GM23338 (cell line): ENCODE results near the gene RSAD1. TPM values are rescaled to one million over a fixed set of nuclear protein-coding genes. Genes with fewer than 3 reads are reported as not detected.

Experiments
- ATAC-seq: fragments of 200-7000 bp; cut with Tn5 transposase; 3 replicates; pipeline ENCODE4 v1.9.1; 2020
- DNase-seq: peaks from one replicate; pipeline ENCODE4 v3.0.0-alpha.2; 2015; ENCODE audit warnings: low spot score
- H2AFZ ChIP-seq: fragments of 200-600 bp; sonication (generic); 2 replicates; pipeline ENCODE4 v1.8.0; 2016; ENCODE audit warnings: antibody characterized with exemption, mild to moderate bottlenecking, moderate library complexity
- H3F3A ChIP-seq: fragments of 200-600 bp; sonication (generic); replicated peaks from 2 replicates; pipeline ENCODE4 v1.8.0; 2017; ENCODE audit warnings: antibody characterized with exemption, mixed run types, low read depth
- H3K27ac ChIP-seq: fragments of 200-600 bp; sonication (generic); 2 replicates; pipeline ENCODE4 v1.6.1; 2016; ENCODE audit warnings: low read depth
- H3K27me3 ChIP-seq: fragments of 200-600 bp; sonication (generic); 2 replicates; pipeline ENCODE4 v1.8.0; 2016; ENCODE audit warnings: mild to moderate bottlenecking, mixed run types, moderate library complexity; ENCODE audit not compliant: insufficient read depth
- H3K36me3 ChIP-seq: fragments of 200-600 bp; sonication (generic); 2 replicates; pipeline ENCODE4 v1.8.0; 2016; ENCODE audit warnings: mild to moderate bottlenecking; ENCODE audit not compliant: insufficient read depth
- H3K4me1 ChIP-seq: fragments of 200-600 bp; sonication (generic); 2 replicates; pipeline ENCODE4 v1.8.0; 2016; ENCODE audit warnings: mild to moderate bottlenecking, moderate library complexity; ENCODE audit not compliant: insufficient read depth
- H3K4me2 ChIP-seq: fragments of 200-600 bp; sonication (generic); 2 replicates; pipeline ENCODE4 v1.7.1; 2017; ENCODE audit warnings: mixed run types
- H3K4me3 ChIP-seq: fragments of 200-600 bp; sonication (generic); 2 replicates; pipeline ENCODE4 v1.6.1; 2016; ENCODE audit warnings: mixed run types
- H3K79me2 ChIP-seq: fragments of 200-600 bp; sonication (generic); replicated peaks from 2 replicates; pipeline ENCODE4 v1.8.0; 2017; ENCODE audit warnings: mild to moderate bottlenecking; ENCODE audit not compliant: insufficient read depth
- H3K9me2 ChIP-seq: fragments of 200-600 bp; sonication (generic); 2 replicates; pipeline ENCODE4 v1.8.0; 2017; ENCODE audit not compliant: insufficient read depth
- H4K20me1 ChIP-seq: fragments of 200-600 bp; sonication (generic); replicated peaks from 2 replicates; pipeline ENCODE4 v1.8.0; 2017; ENCODE audit warnings: mild to moderate bottlenecking; ENCODE audit not compliant: insufficient read depth
- H3K27ac Mint-ChIP-seq: 2 replicates; pipeline ENCODE4 v1.8.0; 2020; ENCODE audit warnings: inconsistent platforms, mild to moderate bottlenecking, moderate library complexity, mixed read lengths
- H3K27me3 Mint-ChIP-seq: 3 replicates; pipeline ENCODE4 v1.8.0; 2022; ENCODE audit warnings: low read depth, mild to moderate bottlenecking, moderate library complexity, mixed read lengths, inconsistent platforms; ENCODE audit not compliant: insufficient read depth, poor library complexity
- H3K36me3 Mint-ChIP-seq: 3 replicates; pipeline ENCODE4 v1.8.0; 2021; ENCODE audit warnings: low read depth, mild to moderate bottlenecking, inconsistent platforms, moderate library complexity, mixed read lengths
- H3K4me1 Mint-ChIP-seq: 3 replicates; pipeline ENCODE4 v1.8.0; 2020; ENCODE audit warnings: mild to moderate bottlenecking, inconsistent platforms, mixed read lengths
- H3K4me3 Mint-ChIP-seq: 3 replicates; pipeline ENCODE4 v1.8.0; 2021; ENCODE audit warnings: moderate library complexity, mild to moderate bottlenecking, inconsistent platforms, mixed read lengths
- H3K9me3 Mint-ChIP-seq: 3 replicates; pipeline ENCODE4 v1.8.0; 2020; ENCODE audit warnings: moderate library complexity, mild to moderate bottlenecking, inconsistent platforms, mixed read lengths
- CREB1 ChIP-seq: fragments of 250-450 bp; sonication (Bioruptor Pico); IDR thresholded peaks from 2 replicates; pipeline ENCODE4 v1.5.0; 2020; ENCODE audit warnings: low read depth, mild to moderate bottlenecking, moderate library complexity
- EZH2 ChIP-seq: fragments of 200-600 bp; sonication (generic); IDR thresholded peaks from one replicate; pipeline ENCODE4 v1.8.0; 2017; ENCODE audit warnings: antibody characterized with exemption, mild to moderate bottlenecking, low read depth; ENCODE audit not compliant: unreplicated experiment
- EZH2phosphoT487 ChIP-seq: fragments of 200-600 bp; sonication (generic); IDR thresholded peaks from one replicate; pipeline ENCODE4 v1.8.1; 2018; ENCODE audit warnings: antibody characterized with exemption; ENCODE audit not compliant: unreplicated experiment
- JUNB ChIP-seq: IDR thresholded peaks from one replicate; pipeline ENCODE4 v1.6.1; 2016; ENCODE audit warnings: antibody characterized with exemption; ENCODE audit not compliant: unreplicated experiment
- NANOG ChIP-seq: IDR thresholded peaks from 2 replicates; pipeline ENCODE4 v1.6.1; 2016; ENCODE audit warnings: antibody characterized with exemption, borderline replicate concordance
- POLR2AphosphoS5 ChIP-seq: IDR thresholded peaks from 2 replicates; pipeline ENCODE4 v1.6.1; 2016; ENCODE audit warnings: antibody characterized with exemption, low read depth
- STAT1 ChIP-seq: IDR thresholded peaks from one replicate; pipeline ENCODE4 v1.6.1; 2016; ENCODE audit warnings: antibody characterized with exemption; ENCODE audit not compliant: unreplicated experiment
- ZNF114 ChIP-seq: fragments of 250-450 bp; sonication (Bioruptor Pico); IDR thresholded peaks from 2 replicates; pipeline ENCODE4 v1.5.0; 2020; ENCODE audit warnings: mild to moderate bottlenecking, moderate library complexity
- ZNF331 ChIP-seq: fragments of 250-450 bp; sonication (Bioruptor Pico); IDR thresholded peaks from 2 replicates; pipeline ENCODE4 v1.5.0; 2020; ENCODE audit warnings: low read depth, mild to moderate bottlenecking, moderate library complexity
- polyA plus RNA-seq: library from polyadenylated mRNA; unstranded; fragments of >200 nt; fragmentation: Nextera tagmentation; extraction: Ambion mirVana; gene quantifications from 2 replicates; pipeline ENCODE4 v1.2.1, GENCODE V29; 2016
- total RNA-seq: library from RNA; depleted of rRNA; stranded (reverse); fragments of >200 nt; shearing (Covaris generic); gene quantifications from 2 replicates; pipeline ENCODE4 v1.2.3, GENCODE V29; 2014
- TF ChIP-seq, protein P1 (sequence below): IDR thresholded peaks from one replicate; pipeline ENCODE4 v1.6.1; 2018; ENCODE audit warnings: antibody characterized with exemption; ENCODE audit not compliant: unreplicated experiment
- TF ChIP-seq, protein P2 (sequence below): IDR thresholded peaks from 2 replicates; pipeline ENCODE4 v1.6.1; 2016; ENCODE audit warnings: antibody characterized with exemption
- TF ChIP-seq, protein P3 (sequence below), 2 experiments: fragments of 200-600 bp in 1 of 2; sonication (generic) in 1 of 2; conservative IDR thresholded peaks; 2 replicates each; pipeline versions ENCODE4 v1.5.1 to v1.6.1; 2016 to 2017; ENCODE audit warnings: antibody characterized with exemption in 2 of 2, low read depth in 2 of 2, mild to moderate bottlenecking in 2 of 2, moderate library complexity in 1 of 2
- TF ChIP-seq, protein P4 (sequence below): fragments of 250-450 bp; sonication (Bioruptor Pico); IDR thresholded peaks from 2 replicates; pipeline ENCODE4 v1.5.0; 2020; ENCODE audit warnings: mild to moderate bottlenecking, moderate library complexity

The RSAD1 gene
- total and polyA plus RNA-seq, 2 experiments from 2014 or later: 18.4 to 28.7 TPM

DNA sequence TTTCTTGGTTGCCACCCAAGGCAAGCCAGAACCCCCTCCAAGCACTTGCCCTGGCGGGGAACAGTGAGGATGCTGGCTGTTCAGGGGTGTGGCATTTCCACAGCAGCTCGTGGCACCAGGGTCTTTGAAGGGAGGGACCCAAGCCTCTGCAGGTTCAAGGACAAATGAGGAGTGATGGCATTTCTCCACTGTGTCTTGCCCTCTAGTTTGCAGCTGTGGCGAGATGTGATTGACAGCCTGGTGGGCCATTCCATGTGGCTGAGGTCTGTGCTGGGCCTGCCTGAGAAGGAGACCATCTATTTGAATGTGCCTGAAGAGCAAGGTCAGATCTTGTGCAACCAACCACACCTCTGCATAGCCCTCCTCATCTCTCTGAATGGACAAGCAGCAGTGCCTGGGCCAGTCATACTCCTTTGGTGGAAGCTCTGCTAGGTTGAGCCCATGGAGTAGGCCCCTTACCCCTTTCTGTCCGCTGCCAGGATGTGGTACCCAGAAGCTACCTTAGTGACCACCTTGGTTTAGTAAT lies 49.4 kb downstream of the RSAD1 start:
- peaks cover 19% of the 10 kb centered on the region for H3K27me3 ChIP-seq
- H3K36me3 Mint-ChIP-seq: no peaks in the 10 kb centered on the region; the same call in 2 of the 3 replicates
- H3K4me1 Mint-ChIP-seq: peaks cover 14% of the 10 kb centered on the region; the same call in 2 of the 3 replicates
- peaks cover 22% of the 10 kb centered on the region for H3K27me3 Mint-ChIP-seq
- no peak overlapping the region for H3K4me2 ChIP-seq
- H3K4me3 ChIP-seq: no peak overlapping the region
- H3K4me1 ChIP-seq: peaks cover 8% of the 10 kb centered on the region
- no peak for DNase-seq
- H4K20me1 ChIP-seq: no peaks in the 10 kb centered on the region
- H3K79me2 ChIP-seq: no peaks in the 10 kb centered on the region
- H3K9me2 ChIP-seq: peaks cover 3% of the 10 kb centered on the region; the same call in 1 of the 2 replicates
- TF ChIP-seq EZH2phosphoT487 (no peak), POLR2AphosphoS5 (no peak), CREB1 (no peak), EZH2 (no peak), ZNF114 (CRISPR knock-in tag) (no peak), JUNB (no peak), STAT1 (no peak), ZNF331 (CRISPR knock-in tag) (no peak), NANOG (no peak)
- TF ChIP-seq, protein P1, sequence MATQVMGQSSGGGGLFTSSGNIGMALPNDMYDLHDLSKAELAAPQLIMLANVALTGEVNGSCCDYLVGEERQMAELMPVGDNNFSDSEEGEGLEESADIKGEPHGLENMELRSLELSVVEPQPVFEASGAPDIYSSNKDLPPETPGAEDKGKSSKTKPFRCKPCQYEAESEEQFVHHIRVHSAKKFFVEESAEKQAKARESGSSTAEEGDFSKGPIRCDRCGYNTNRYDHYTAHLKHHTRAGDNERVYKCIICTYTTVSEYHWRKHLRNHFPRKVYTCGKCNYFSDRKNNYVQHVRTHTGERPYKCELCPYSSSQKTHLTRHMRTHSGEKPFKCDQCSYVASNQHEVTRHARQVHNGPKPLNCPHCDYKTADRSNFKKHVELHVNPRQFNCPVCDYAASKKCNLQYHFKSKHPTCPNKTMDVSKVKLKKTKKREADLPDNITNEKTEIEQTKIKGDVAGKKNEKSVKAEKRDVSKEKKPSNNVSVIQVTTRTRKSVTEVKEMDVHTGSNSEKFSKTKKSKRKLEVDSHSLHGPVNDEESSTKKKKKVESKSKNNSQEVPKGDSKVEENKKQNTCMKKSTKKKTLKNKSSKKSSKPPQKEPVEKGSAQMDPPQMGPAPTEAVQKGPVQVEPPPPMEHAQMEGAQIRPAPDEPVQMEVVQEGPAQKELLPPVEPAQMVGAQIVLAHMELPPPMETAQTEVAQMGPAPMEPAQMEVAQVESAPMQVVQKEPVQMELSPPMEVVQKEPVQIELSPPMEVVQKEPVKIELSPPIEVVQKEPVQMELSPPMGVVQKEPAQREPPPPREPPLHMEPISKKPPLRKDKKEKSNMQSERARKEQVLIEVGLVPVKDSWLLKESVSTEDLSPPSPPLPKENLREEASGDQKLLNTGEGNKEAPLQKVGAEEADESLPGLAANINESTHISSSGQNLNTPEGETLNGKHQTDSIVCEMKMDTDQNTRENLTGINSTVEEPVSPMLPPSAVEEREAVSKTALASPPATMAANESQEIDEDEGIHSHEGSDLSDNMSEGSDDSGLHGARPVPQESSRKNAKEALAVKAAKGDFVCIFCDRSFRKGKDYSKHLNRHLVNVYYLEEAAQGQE: no peak
- TF ChIP-seq, protein P2, sequence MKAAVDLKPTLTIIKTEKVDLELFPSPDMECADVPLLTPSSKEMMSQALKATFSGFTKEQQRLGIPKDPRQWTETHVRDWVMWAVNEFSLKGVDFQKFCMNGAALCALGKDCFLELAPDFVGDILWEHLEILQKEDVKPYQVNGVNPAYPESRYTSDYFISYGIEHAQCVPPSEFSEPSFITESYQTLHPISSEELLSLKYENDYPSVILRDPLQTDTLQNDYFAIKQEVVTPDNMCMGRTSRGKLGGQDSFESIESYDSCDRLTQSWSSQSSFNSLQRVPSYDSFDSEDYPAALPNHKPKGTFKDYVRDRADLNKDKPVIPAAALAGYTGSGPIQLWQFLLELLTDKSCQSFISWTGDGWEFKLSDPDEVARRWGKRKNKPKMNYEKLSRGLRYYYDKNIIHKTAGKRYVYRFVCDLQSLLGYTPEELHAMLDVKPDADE: no peak
- TF ChIP-seq, protein P3, sequence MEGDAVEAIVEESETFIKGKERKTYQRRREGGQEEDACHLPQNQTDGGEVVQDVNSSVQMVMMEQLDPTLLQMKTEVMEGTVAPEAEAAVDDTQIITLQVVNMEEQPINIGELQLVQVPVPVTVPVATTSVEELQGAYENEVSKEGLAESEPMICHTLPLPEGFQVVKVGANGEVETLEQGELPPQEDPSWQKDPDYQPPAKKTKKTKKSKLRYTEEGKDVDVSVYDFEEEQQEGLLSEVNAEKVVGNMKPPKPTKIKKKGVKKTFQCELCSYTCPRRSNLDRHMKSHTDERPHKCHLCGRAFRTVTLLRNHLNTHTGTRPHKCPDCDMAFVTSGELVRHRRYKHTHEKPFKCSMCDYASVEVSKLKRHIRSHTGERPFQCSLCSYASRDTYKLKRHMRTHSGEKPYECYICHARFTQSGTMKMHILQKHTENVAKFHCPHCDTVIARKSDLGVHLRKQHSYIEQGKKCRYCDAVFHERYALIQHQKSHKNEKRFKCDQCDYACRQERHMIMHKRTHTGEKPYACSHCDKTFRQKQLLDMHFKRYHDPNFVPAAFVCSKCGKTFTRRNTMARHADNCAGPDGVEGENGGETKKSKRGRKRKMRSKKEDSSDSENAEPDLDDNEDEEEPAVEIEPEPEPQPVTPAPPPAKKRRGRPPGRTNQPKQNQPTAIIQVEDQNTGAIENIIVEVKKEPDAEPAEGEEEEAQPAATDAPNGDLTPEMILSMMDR (conservative IDR thresholded peaks at IDR 0.05; ENCODE audit: low read depth in 2 of 2): no peak
- TF ChIP-seq, protein P4, sequence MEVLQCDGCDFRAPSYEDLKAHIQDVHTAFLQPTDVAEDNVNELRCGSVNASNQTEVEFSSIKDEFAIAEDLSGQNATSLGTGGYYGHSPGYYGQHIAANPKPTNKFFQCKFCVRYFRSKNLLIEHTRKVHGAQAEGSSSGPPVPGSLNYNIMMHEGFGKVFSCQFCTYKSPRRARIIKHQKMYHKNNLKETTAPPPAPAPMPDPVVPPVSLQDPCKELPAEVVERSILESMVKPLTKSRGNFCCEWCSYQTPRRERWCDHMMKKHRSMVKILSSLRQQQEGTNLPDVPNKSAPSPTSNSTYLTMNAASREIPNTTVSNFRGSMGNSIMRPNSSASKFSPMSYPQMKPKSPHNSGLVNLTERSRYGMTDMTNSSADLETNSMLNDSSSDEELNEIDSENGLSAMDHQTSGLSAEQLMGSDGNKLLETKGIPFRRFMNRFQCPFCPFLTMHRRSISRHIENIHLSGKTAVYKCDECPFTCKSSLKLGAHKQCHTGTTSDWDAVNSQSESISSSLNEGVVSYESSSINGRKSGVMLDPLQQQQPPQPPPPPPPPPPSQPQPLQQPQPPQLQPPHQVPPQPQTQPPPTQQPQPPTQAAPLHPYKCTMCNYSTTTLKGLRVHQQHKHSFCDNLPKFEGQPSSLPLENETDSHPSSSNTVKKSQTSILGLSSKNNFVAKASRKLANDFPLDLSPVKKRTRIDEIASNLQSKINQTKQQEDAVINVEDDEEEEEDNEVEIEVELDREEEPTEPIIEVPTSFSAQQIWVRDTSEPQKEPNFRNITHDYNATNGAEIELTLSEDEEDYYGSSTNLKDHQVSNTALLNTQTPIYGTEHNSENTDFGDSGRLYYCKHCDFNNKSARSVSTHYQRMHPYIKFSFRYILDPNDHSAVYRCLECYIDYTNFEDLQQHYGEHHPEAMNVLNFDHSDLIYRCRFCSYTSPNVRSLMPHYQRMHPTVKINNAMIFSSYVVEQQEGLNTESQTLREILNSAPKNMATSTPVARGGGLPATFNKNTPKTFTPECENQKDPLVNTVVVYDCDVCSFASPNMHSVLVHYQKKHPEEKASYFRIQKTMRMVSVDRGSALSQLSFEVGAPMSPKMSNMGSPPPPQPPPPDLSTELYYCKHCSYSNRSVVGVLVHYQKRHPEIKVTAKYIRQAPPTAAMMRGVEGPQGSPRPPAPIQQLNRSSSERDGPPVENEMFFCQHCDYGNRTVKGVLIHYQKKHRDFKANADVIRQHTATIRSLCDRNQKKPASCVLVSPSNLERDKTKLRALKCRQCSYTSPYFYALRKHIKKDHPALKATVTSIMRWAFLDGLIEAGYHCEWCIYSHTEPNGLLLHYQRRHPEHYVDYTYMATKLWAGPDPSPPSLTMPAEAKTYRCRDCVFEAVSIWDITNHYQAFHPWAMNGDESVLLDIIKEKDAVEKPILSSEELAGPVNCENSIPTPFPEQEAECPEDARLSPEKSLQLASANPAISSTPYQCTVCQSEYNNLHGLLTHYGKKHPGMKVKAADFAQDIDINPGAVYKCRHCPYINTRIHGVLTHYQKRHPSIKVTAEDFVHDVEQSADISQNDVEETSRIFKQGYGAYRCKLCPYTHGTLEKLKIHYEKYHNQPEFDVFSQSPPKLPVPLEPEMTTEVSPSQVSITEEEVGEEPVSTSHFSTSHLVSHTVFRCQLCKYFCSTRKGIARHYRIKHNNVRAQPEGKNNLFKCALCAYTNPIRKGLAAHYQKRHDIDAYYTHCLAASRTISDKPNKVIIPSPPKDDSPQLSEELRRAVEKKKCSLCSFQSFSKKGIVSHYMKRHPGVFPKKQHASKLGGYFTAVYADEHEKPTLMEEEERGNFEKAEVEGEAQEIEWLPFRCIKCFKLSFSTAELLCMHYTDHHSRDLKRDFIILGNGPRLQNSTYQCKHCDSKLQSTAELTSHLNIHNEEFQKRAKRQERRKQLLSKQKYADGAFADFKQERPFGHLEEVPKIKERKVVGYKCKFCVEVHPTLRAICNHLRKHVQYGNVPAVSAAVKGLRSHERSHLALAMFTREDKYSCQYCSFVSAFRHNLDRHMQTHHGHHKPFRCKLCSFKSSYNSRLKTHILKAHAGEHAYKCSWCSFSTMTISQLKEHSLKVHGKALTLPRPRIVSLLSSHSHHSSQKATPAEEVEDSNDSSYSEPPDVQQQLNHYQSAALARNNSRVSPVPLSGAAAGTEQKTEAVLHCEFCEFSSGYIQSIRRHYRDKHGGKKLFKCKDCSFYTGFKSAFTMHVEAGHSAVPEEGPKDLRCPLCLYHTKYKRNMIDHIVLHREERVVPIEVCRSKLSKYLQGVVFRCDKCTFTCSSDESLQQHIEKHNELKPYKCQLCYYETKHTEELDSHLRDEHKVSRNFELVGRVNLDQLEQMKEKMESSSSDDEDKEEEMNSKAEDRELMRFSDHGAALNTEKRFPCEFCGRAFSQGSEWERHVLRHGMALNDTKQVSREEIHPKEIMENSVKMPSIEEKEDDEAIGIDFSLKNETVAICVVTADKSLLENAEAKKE (CRISPR knock-in tag): no peak
- no peaks in the 10 kb centered on the region for H3K9me3 Mint-ChIP-seq
- H3K4me3 Mint-ChIP-seq: no peak overlapping the region
- no peaks in the 10 kb centered on the region for H3K36me3 ChIP-seq
- H3F3A ChIP-seq: no peaks in the 10 kb centered on the region
- ATAC-seq: no peak
- no peak overlapping the region for H2AFZ ChIP-seq
- no peak overlapping the region for H3K27ac ChIP-seq
- no peak overlapping the region for H3K27ac Mint-ChIP-seq
